GM12875 (cell line): ENCODE data around the gene NAALADL2.
"Not testable (repeated sequence)": the region's sequence is repeated elsewhere in the genome, so short reads cannot be mapped to it uniquely, and the experiment has no call there.

ENCODE experiments used
- H3K4me3 ChIP-seq: one replicate; pipeline ENCODE4 v1.5.1; 2011; ENCODE audit warnings: low read depth, low read length, control low read depth
- TF ChIP-seq, protein P1 (sequence below): IDR thresholded peaks from 2 replicates; pipeline ENCODE4 v1.5.1; 2011; ENCODE audit warnings: low read depth, mild to moderate bottlenecking, control low read depth, inconsistent platforms, low read length, moderate library complexity, borderline replicate concordance; ENCODE audit not compliant: insufficient read depth

NAALADL2 gene

DNA sequence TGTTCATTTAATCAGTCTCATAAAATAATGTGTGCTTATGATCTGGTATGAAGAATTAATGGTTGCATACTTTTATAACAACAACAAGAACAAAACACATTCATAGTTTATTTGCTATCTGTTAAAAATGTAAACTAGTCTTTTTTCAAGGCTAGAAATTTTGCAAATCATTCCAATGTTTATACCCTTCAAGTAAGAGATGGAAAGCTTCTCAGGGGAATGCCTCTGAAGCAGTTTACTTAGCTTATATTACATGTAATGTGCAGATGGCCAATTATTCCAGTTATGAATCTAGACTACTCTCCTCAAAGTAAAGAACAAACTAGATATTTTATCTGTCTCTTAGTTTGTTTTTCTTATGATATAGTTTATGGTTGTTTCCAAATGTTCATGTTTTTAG lies 575.4 kb downstream of the NAALADL2 start:
- H3K4me3 ChIP-seq = no peak overlapping the region
- TF ChIP-seq, protein P1, sequence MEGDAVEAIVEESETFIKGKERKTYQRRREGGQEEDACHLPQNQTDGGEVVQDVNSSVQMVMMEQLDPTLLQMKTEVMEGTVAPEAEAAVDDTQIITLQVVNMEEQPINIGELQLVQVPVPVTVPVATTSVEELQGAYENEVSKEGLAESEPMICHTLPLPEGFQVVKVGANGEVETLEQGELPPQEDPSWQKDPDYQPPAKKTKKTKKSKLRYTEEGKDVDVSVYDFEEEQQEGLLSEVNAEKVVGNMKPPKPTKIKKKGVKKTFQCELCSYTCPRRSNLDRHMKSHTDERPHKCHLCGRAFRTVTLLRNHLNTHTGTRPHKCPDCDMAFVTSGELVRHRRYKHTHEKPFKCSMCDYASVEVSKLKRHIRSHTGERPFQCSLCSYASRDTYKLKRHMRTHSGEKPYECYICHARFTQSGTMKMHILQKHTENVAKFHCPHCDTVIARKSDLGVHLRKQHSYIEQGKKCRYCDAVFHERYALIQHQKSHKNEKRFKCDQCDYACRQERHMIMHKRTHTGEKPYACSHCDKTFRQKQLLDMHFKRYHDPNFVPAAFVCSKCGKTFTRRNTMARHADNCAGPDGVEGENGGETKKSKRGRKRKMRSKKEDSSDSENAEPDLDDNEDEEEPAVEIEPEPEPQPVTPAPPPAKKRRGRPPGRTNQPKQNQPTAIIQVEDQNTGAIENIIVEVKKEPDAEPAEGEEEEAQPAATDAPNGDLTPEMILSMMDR = no peak

GRCh38 chr3:175443682-175444081 lies 584.5 kb downstream of the NAALADL2 start:
- TF ChIP-seq, protein P1 = no peak
- no peak overlapping the region for H3K4me3 ChIP-seq

- no peak overlapping the region for H3K4me3 ChIP-seq
- TF ChIP-seq, protein P1 = no peak
Measured at GRCh38 chr3:175445741-175446140, 586.6 kb downstream of the NAALADL2 start.

GRCh38 chr3:175447521-175447920 lies 588.4 kb downstream of the NAALADL2 start:
- no peak overlapping the region for H3K4me3 ChIP-seq
- TF ChIP-seq, protein P1 = no peak

DNA sequence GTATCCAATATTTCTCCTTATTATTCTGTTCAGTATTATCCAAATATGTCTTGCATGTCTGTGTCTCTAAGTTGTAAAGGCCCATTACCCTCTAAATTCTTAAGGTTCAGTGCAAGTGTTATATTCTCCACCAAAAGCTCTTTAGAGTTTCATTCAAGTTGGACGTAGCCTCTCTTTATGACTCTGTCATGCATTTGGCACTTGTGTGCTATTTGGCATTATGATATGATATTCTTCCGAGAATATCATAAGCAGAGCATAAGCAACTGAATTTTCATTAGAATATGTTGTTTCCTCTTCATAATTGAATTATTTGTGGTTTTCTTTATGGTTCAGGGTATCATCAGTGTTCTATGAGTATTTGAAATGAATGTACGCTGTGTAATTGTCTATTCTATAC lies 594.2 kb downstream of the NAALADL2 start:
- TF ChIP-seq, protein P1 = no peak
- no peak overlapping the region for H3K4me3 ChIP-seq

- TF ChIP-seq, protein P1 = no peak
- H3K4me3 ChIP-seq = no peak overlapping the region
Measured at GRCh38 chr3:175456466-175456865, 597.3 kb downstream of the NAALADL2 start.

DNA sequence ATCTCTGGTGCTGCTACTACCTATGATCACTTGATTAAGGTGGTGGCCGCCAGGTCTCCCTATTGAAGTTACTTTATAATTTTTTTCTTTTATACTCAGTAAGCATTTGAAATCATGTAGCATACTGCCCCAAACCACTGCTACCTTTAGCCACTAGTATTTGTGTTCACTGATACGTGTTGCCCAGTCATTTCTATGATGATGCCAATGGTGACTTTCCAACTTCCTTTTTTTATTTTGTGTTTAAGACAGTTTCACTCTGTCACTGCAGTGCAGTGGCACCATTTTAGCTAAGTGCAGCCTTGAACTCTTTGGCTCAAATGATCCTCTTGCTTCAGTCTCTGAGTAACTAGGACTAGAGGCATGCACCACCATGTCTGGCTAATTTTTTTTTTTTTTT lies 598.2 kb downstream of the NAALADL2 start:
- TF ChIP-seq, protein P1 = no peak

DNA sequence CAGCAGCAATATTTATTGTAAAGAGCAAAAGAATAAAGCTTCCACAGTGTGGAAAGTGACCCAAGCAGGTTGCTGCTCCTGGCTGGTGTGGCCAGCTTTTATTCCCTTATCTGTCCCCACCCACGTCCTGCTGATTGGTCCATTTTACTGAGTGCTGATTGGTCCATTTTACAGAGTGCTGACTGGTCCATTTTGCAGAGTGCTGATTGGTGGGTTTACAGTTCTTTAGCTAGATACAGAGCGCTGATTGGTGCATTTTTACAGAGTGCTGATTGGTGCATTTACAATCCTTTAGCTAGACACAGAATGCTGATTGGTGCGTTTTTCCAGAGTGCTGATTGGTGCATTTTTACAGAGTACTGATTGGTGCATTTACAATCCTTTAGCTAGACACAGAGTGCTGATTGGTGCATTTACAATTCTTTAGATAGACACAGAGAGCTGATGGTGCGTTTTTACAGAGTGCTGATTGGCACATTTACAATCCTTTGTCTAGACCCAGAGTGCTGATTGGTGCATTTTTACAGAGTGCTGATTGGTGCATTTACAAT lies 601.8 kb downstream of the NAALADL2 start:
- H3K4me3 ChIP-seq = not testable (repeated sequence)

More for the DNA sequence above, 598.2 kb downstream of the NAALADL2 start:
- H3K4me3 ChIP-seq = no peak overlapping the region
